ENCODE data around the gene PSMD13. TPM values are rescaled to one million over a fixed set of nuclear protein-coding genes. Genes with fewer than 3 reads are reported as not detected.
A peak's percentile ranks its signal among the peaks of the same experiment; 100 is the strongest.

Gene PSMD13
- total and polyA plus RNA-seq, 7 donors, result 108 to 265 (median 171) TPM

GRCh38 chr11:244376-244775, 7.6 kb downstream of the PSMD13 start:
- intact Hi-C loops (cut with DNase I), result no loop called here
- no peak for DNase-seq
- peaks cover 9 to 97% of the 10 kb centered on the region in 2 donors for H3K36me3 ChIP-seq (ENCODE audit: insufficient read depth in 1 of 2, low read depth in 1 of 2)
- no peak for TF ChIP-seq CTCF (IDR thresholded peaks at IDR 0.05)
- H3K9me3 ChIP-seq, result no peaks in the 10 kb centered on the region
- H3K4me1 ChIP-seq, result peaks cover 24% of the 10 kb centered on the region
- ATAC-seq, result no peak
- WGBS, 3 donors, result 85 to 93% (median 90%) methylated on average over 2 of the region's 2 CpGs
- H3K4me3 ChIP-seq, result no peak overlapping the region
- H3K27me3 ChIP-seq (ENCODE audit: insufficient read depth in 3 of 3, low read length in 2 of 3), result no peaks in the 10 kb centered on the region
- no peak overlapping the region for H3K27ac ChIP-seq

GRCh38 chr11:249062-249461, 12.3 kb downstream of the PSMD13 start:
- intact Hi-C loops (cut with DNase I), result no loop called here
- no peak for DNase-seq
- no peak overlapping the region for H3K27ac ChIP-seq
- H3K4me1 ChIP-seq, result no peaks in the 10 kb centered on the region
- WGBS, 3 donors, result 75 to 80% (median 80%) methylated on average over 8 of the region's 8 CpGs
- no peaks in the 10 kb centered on the region for H3K27me3 ChIP-seq (ENCODE audit: insufficient read depth in 3 of 3, low read length in 2 of 3)
- peaks cover 12 to 94% of the 10 kb centered on the region in 2 donors for H3K36me3 ChIP-seq (ENCODE audit: insufficient read depth in 1 of 2, low read depth in 1 of 2)
- ATAC-seq, result no peak
- no peaks in the 10 kb centered on the region for H3K9me3 ChIP-seq
- TF ChIP-seq CTCF (IDR thresholded peaks at IDR 0.05), result no peak
- no peak overlapping the region for H3K4me3 ChIP-seq

GRCh38 chr11:250274-250673, 13.5 kb downstream of the PSMD13 start:
- Histone ChIP-seq H3K27me3 (ENCODE audit: insufficient read depth in 3 of 3, low read length in 2 of 3) (no peaks in the 10 kb centered on the region), H3K9me3 (no peaks in the 10 kb centered on the region), H3K4me1 (no peaks in the 10 kb centered on the region), H3K27ac (no peak overlapping the region), H3K4me3 (no peak overlapping the region), H3K36me3 (ENCODE audit: insufficient read depth in 1 of 2, low read depth in 1 of 2) (peaks cover 6 to 82% of the 10 kb centered on the region in 2 donors)
- DNase-seq (no peak), ATAC-seq (no peak)
- no peak for TF ChIP-seq CTCF (IDR thresholded peaks at IDR 0.05)
- WGBS, 3 donors, result 89 to 92% (median 91%) methylated on average over 5 of the region's 5 CpGs
- intact Hi-C loops (cut with DNase I), result no loop called here

- Histone ChIP-seq H3K36me3 (ENCODE audit: insufficient read depth in 1 of 2, low read depth in 1 of 2) (peaks cover 6 to 78% of the 10 kb centered on the region in 2 donors), H3K27ac (no peak overlapping the region), H3K27me3 (ENCODE audit: insufficient read depth in 3 of 3, low read length in 2 of 3) (no peaks in the 10 kb centered on the region), H3K9me3 (no peaks in the 10 kb centered on the region), H3K4me1 (no peaks in the 10 kb centered on the region), H3K4me3 (no peak overlapping the region)
- peak; percentile 53 for TF ChIP-seq CTCF (IDR thresholded peaks at IDR 0.05)
- peak; percentile 50 to 68 for DNase-seq
- intact Hi-C loops (cut with DNase I), result no loop called here
- 79 to 84% (median 81%) methylated on average over 10 of the region's 10 CpGs for WGBS, 3 donors
- ATAC-seq, result peak; percentile 58 to 76 (median 67)
Observed at GRCh38 chr11:250740-251299, 14.0 kb downstream of the PSMD13 start.

GRCh38 chr11:251550-251949, 14.8 kb downstream of the PSMD13 start:
- intact Hi-C loops (cut with DNase I), result no loop called here
- WGBS, 3 donors, result 73 to 75% (median 75%) methylated on average over 10 of the region's 10 CpGs
- DNase-seq (no peak), ATAC-seq (peak in 2 of 4 donors; percentile 12 to 21)
- H3K27me3 ChIP-seq (ENCODE audit: insufficient read depth in 3 of 3, low read length in 2 of 3), result no peaks in the 10 kb centered on the region
- H3K36me3 ChIP-seq (ENCODE audit: insufficient read depth in 1 of 2, low read depth in 1 of 2), result peaks cover 6 to 71% of the 10 kb centered on the region in 2 donors
- H3K27ac ChIP-seq, result no peak overlapping the region
- no peak overlapping the region for H3K4me3 ChIP-seq
- H3K4me1 ChIP-seq, result no peaks in the 10 kb centered on the region
- TF ChIP-seq CTCF (IDR thresholded peaks at IDR 0.05), result no peak
- no peaks in the 10 kb centered on the region for H3K9me3 ChIP-seq
